HepG2 (cell line): Measurements from ENCODE around the gene RBP3.

ENCODE experiments used
- CBFB ChIP-seq: sonication (generic); formaldehyde crosslinking; IDR thresholded peaks from 2 replicates; pipeline ENCODE4 v1.4.0; 2020; ENCODE audit warnings: missing genetic modification reagents
- HHEX ChIP-seq: IDR thresholded peaks from 2 replicates; pipeline ENCODE4 v1.6.1; 2016; ENCODE audit warnings: control low read depth
- POLR2A ChIP-seq, 2 experiments: IDR thresholded peaks; 2 replicates each; pipeline ENCODE4 v1.6.1; 2011; ENCODE audit warnings: low read depth in 2 of 2, low read length in 2 of 2, mild to moderate bottlenecking in 1 of 2, moderate library complexity in 1 of 2; ENCODE audit not compliant: insufficient read depth in 1 of 2
- ZNF253 ChIP-seq: sonication (generic); formaldehyde crosslinking; IDR thresholded peaks from 2 replicates; pipeline ENCODE4 v1.8.0; 2022; ENCODE audit warnings: mild to moderate bottlenecking, missing genetic modification reagents, borderline replicate concordance
- ZNF292 ChIP-seq: sonication (generic); formaldehyde crosslinking; IDR thresholded peaks from 2 replicates; pipeline ENCODE4 v1.8.1; 2022; ENCODE audit warnings: mild to moderate bottlenecking, low read depth, missing genetic modification reagents, borderline replicate concordance
- ZNF589 ChIP-seq: sonication (generic); formaldehyde crosslinking; conservative IDR thresholded peaks from 2 replicates; pipeline ENCODE4 v1.8.0; 2022; ENCODE audit warnings: mild to moderate bottlenecking, moderate library complexity, missing genetic modification reagents

DNA sequence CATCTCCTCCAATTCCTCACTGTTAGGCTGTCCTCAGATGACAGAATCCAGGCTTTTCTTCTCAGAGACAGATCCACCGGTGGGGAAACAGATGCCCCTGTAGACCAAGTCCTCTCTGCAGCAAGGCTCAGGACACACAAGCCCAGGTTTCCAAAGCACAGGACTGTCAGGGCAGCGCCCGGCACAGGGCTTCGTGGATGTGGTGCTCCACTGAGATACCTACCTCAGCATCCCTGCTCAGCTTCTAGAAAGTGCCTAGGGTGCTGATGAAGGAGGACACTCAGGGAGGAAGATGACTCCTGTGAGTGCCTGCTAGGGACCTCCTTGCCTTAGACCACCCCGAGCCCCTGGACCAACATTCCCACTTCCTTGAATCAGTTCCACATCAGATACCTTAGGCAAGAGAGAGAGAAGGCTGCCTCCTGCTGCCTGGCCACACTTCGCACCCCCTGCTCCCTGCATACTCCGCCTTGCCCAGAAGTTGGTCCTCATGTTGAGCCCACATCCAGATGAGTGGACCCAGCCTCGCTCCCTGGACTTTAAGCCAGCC lies 8.9 kb upstream of the RBP3 start:
- no peak for TF ChIP-seq ZNF292 (CRISPR knock-in tag)
- TF ChIP-seq POLR2A (IDR thresholded peaks at IDR 0.05; ENCODE audit: insufficient read depth in 1 of 2, low read depth in 2 of 2, low read length in 2 of 2), result no peak
- no peak for TF ChIP-seq HHEX (CRISPR knock-in tag)
- TF ChIP-seq ZNF253 (CRISPR knock-in tag), result no peak
- TF ChIP-seq CBFB (CRISPR knock-in tag), result no peak
- TF ChIP-seq ZNF589 (CRISPR knock-in tag), result no peak
